H1 (cell line): ENCODE data around the gene SCART1. TPM values are rescaled to one million over a fixed set of nuclear protein-coding genes. Genes with fewer than 3 reads are reported as not detected.

ENCODE experiments used
- CTCF ChIA-PET: fragments of 300-600 bp; sonication (Branson Sonifier 250); formaldehyde crosslinking; loops from one replicate; lab custom pipeline; 2021; ENCODE audit not compliant: partially characterized antibody; lab: Charles Lee
- POLR2A ChIA-PET: fragments of 300-600 bp; sonication (Branson Sonifier 250); formaldehyde crosslinking; loops from one replicate; lab custom pipeline; 2021; ENCODE audit warnings: inconsistent platforms; ENCODE audit not compliant: partially characterized antibody; lab: Charles Lee
- DNase-seq, 2 experiments: peaks; one replicate each; pipeline versions ENCODE4 v3.0.0 to v3.0.0-alpha.2; 2010 to 2022; ENCODE audit warnings: low spot score in 2 of 2, low read depth in 1 of 2, mixed read lengths in 1 of 2
- FAIRE-seq: peaks from 2 replicates; lab custom pipeline; 2011; peaks lifted over from hg19 to GRCh38; lab: Jason Lieb, UNC
- H2AFZ ChIP-seq: 2 replicates; pipeline ENCODE4 v1.8.1; 2012; ENCODE audit warnings: low read length, inconsistent platforms
- H2AK5ac ChIP-seq: 2 replicates; pipeline ENCODE4 v1.6.1; 2013; ENCODE audit warnings: low read depth, low read length
- H2BK120ac ChIP-seq: replicated peaks from 2 replicates; pipeline ENCODE3; 2013; ENCODE audit warnings: low read depth, low read length, inconsistent platforms
- H2BK12ac ChIP-seq: 2 replicates; pipeline ENCODE4 v1.6.1; 2013; ENCODE audit warnings: low read depth, low read length
- H2BK15ac ChIP-seq: 2 replicates; pipeline ENCODE4 v1.6.1; 2013; ENCODE audit warnings: low read length
- H2BK20ac ChIP-seq: 2 replicates; pipeline ENCODE4 v1.6.1; 2013; ENCODE audit warnings: low read length
- H2BK5ac ChIP-seq: 2 replicates; pipeline ENCODE4 v1.6.1; 2013; ENCODE audit warnings: low read depth, low read length
- H3K14ac ChIP-seq: 2 replicates; pipeline ENCODE4 v1.6.1; 2013; ENCODE audit warnings: inconsistent platforms; ENCODE audit not compliant: insufficient read length
- H3K18ac ChIP-seq: 2 replicates; pipeline ENCODE4 v1.6.1; 2013; ENCODE audit warnings: low read length; ENCODE audit errors: extremely low read depth
- H3K23ac ChIP-seq: 2 replicates; pipeline ENCODE4 v1.6.1; 2013; ENCODE audit warnings: inconsistent platforms; ENCODE audit not compliant: insufficient read length
- H3K23me2 ChIP-seq: 2 replicates; pipeline ENCODE4 v1.6.1; 2013; ENCODE audit warnings: low read depth, low read length
- H3K27ac ChIP-seq: 2 replicates; pipeline ENCODE4 v1.6.1; 2011; ENCODE audit warnings: low read depth, low read length, inconsistent platforms
- H3K27me3 ChIP-seq, 4 experiments: replicated peaks in 1 of 4; 1 replicate in 1 of 4; 2 replicates in 3 of 4; pipeline versions ENCODE4 v1.6.1 to v1.8.1; 2011 to 2013; ENCODE audit warnings: low read length in 3 of 4, mild to moderate bottlenecking in 3 of 4, inconsistent platforms in 2 of 4, mixed read lengths in 2 of 4, moderate library complexity in 1 of 4; ENCODE audit not compliant: control insufficient read depth in 3 of 4, insufficient read depth in 3 of 4; ENCODE audit errors: extremely low read depth in 1 of 4
- H3K36me3 ChIP-seq, 4 experiments: 2 replicates each; pipeline versions ENCODE4 v1.6.1 to v1.8.1; 2011 to 2013; ENCODE audit warnings: mild to moderate bottlenecking in 4 of 4, low read length in 3 of 4, moderate library complexity in 2 of 4, control low read depth in 1 of 4, inconsistent platforms in 1 of 4; ENCODE audit not compliant: insufficient read depth in 4 of 4, control insufficient read depth in 2 of 4
- H3K4ac ChIP-seq: replicated peaks from 2 replicates; pipeline ENCODE3; 2013; ENCODE audit warnings: low read length, low read depth, mixed read lengths, inconsistent platforms; ENCODE audit not compliant: insufficient read length
- H3K4me1 ChIP-seq, 4 experiments: replicated peaks in 1 of 4; 1 replicate in 1 of 4; 2 replicates in 3 of 4; pipeline versions ENCODE4 v1.6.1 to v1.8.1; 2011 to 2013; ENCODE audit warnings: low read length in 3 of 4, inconsistent platforms in 2 of 4, mixed read lengths in 1 of 4; ENCODE audit not compliant: insufficient read depth in 4 of 4, control insufficient read depth in 3 of 4
- H3K4me2 ChIP-seq, 2 experiments: 2 replicates each; pipeline versions ENCODE4 v1.6.1 to v1.8.1; 2011 to 2013; ENCODE audit warnings: low read depth in 2 of 2, low read length in 2 of 2, control low read depth in 1 of 2, inconsistent platforms in 1 of 2, mild to moderate bottlenecking in 1 of 2; ENCODE audit not compliant: insufficient read depth in 1 of 2
- H3K4me3 ChIP-seq, 4 experiments: fragments of 200-600, 300-600 bp in 1 of 4; sonication (generic), shearing (Covaris generic), sonication (Bioruptor Twin) in 1 of 4; 2 replicates each; pipeline versions ENCODE4 v1.5.1 to v1.8.1; 2011 to 2016; ENCODE audit warnings: low read length in 4 of 4, low read depth in 3 of 4, control low read depth in 2 of 4, inconsistent platforms in 2 of 4, mild to moderate bottlenecking in 2 of 4, mixed read lengths in 1 of 4, moderate library complexity in 1 of 4; ENCODE audit not compliant: insufficient read depth in 2 of 4; ENCODE audit errors: extremely low read depth in 1 of 4
- H3K56ac ChIP-seq: replicated peaks from 2 replicates; pipeline ENCODE3; 2013; ENCODE audit warnings: low read depth, mild to moderate bottlenecking, mixed read lengths, low read length, inconsistent platforms; ENCODE audit not compliant: insufficient read length
- H3K79me1 ChIP-seq: 2 replicates; pipeline ENCODE4 v1.6.1; 2013; ENCODE audit warnings: low read depth, low read length, control low read depth
- H3K79me2 ChIP-seq, 2 experiments: 2 replicates each; pipeline versions ENCODE4 v1.6.1 to v1.8.1; 2012 to 2013; ENCODE audit warnings: low read length in 2 of 2, mild to moderate bottlenecking in 2 of 2, inconsistent platforms in 1 of 2; ENCODE audit not compliant: insufficient read depth in 2 of 2, control insufficient read depth in 1 of 2
- H3K9ac ChIP-seq, 4 experiments: replicated peaks in 1 of 4; 1 replicate in 1 of 4; 2 replicates in 3 of 4; pipeline versions ENCODE4 v1.6.1 to v1.8.1; 2011 to 2013; ENCODE audit warnings: low read depth in 3 of 4, low read length in 3 of 4, control low read depth in 2 of 4, mild to moderate bottlenecking in 2 of 4, moderate library complexity in 2 of 4, inconsistent platforms in 1 of 4; ENCODE audit errors: extremely low read depth in 1 of 4
- H3K9me3 ChIP-seq, 2 experiments: 2 replicates each; pipeline versions ENCODE4 v1.6.1 to v1.8.1; 2012 to 2013; ENCODE audit warnings: mild to moderate bottlenecking in 2 of 2, moderate library complexity in 2 of 2, control low read depth in 1 of 2, inconsistent platforms in 1 of 2, low read depth in 1 of 2, low read length in 1 of 2, mixed read lengths in 1 of 2; ENCODE audit not compliant: insufficient read depth in 2 of 2
- H4K20me1 ChIP-seq, 2 experiments: replicated peaks in 1 of 2; 2 replicates each; pipeline versions ENCODE3 to v1.8.1; 2011 to 2013; ENCODE audit warnings: inconsistent platforms in 2 of 2, low read length in 2 of 2, mild to moderate bottlenecking in 1 of 2; ENCODE audit not compliant: insufficient read depth in 2 of 2, control insufficient read depth in 1 of 2
- H4K5ac ChIP-seq: 2 replicates; pipeline ENCODE4 v1.6.1; 2013; ENCODE audit warnings: low read length, low read depth, mixed read lengths, inconsistent platforms; ENCODE audit not compliant: insufficient read length
- H4K8ac ChIP-seq: 2 replicates; pipeline ENCODE4 v1.8.0; 2013; ENCODE audit warnings: mild to moderate bottlenecking, moderate library complexity, low read length, inconsistent platforms; ENCODE audit not compliant: insufficient read depth; ENCODE audit errors: extremely low read depth
- H4K91ac ChIP-seq: replicated peaks from 2 replicates; pipeline ENCODE3; 2013; ENCODE audit warnings: low read length, mixed read lengths, inconsistent platforms; ENCODE audit not compliant: insufficient read length
- BCL11A ChIP-seq, 2 experiments: IDR thresholded peaks; one replicate each; pipeline ENCODE4 v1.6.1; 2011; ENCODE audit warnings: low read depth in 2 of 2, low read length in 2 of 2, mild to moderate bottlenecking in 2 of 2
- RAD21 ChIP-seq, 2 experiments: IDR thresholded peaks in 1 of 2; conservative IDR thresholded peaks in 1 of 2; 2 replicates each; pipeline ENCODE4 v1.6.1; 2011; ENCODE audit warnings: low read depth in 2 of 2, low read length in 2 of 2, improper control_type of control experiment in 1 of 2, inconsistent platforms in 1 of 2, mild to moderate bottlenecking in 1 of 2, moderate library complexity in 1 of 2
- RFX5 ChIP-seq: IDR thresholded peaks from 2 replicates; pipeline ENCODE4 v1.6.1; 2011; ENCODE audit warnings: low read depth, low read length, improper control_type of control experiment, borderline replicate concordance
- WGBS, 2 experiments: shearing (Covaris generic) in 1 of 2; methylation state at CpG; one replicate each; pipeline versions ENCODE4 v1.1.6 to v1.1.7; 2013 to 2015; ENCODE audit warnings: low lambda C conversion rate in 2 of 2, mixed read lengths in 2 of 2, inconsistent platforms in 1 of 2, low coverage in 1 of 2, missing lambda C conversion rate in 1 of 2; ENCODE audit not compliant: insufficient replicate concordance in 2 of 2, insufficient coverage in 1 of 2, insufficient read length in 1 of 2; ENCODE audit errors: extremely low coverage in 1 of 2, missing lambda C conversion rate in 1 of 2; 5-methylcytosine and 5-hydroxymethylcytosine counted together
- polyA plus RNA-seq, 7 experiments: library from polyadenylated mRNA; depleted of rRNA in 3 of 7; stranded (reverse) in 5 of 7; unstranded in 2 of 7; fragments of >200 nt in 5 of 7; fragments of 200-250 nt in 2 of 7; gene quantifications; 1 replicate in 5 of 7; 2 replicates in 1 of 7; 4 replicates in 1 of 7; pipeline versions ENCODE4 v1.2.1 to v1.2.3, GENCODE V29; 2011 to 2013; ENCODE audit warnings: missing spikeins in 2 of 7, mixed read lengths in 2 of 7
- total RNA-seq: library from RNA; stranded (reverse); fragmentation: NEBNext Ultra II Directional; extraction: Animal tissue kit (Norgen Biotek cat#: 25700); gene quantifications from 2 replicates; pipeline ENCODE4 v1.2.1, GENCODE V29; 2021
- TF ChIP-seq, protein P1 (sequence below): IDR thresholded peaks from 2 replicates; pipeline ENCODE4 v1.6.1; 2012; ENCODE audit warnings: inconsistent platforms
- TF ChIP-seq, protein P2 (sequence below): IDR thresholded peaks from 2 replicates; pipeline ENCODE4 v1.6.1; 2012; ENCODE audit warnings: inconsistent platforms
- TF ChIP-seq, protein P3 (sequence below): IDR thresholded peaks from 2 replicates; pipeline ENCODE4 v1.6.1; 2012; ENCODE audit warnings: low read length, inconsistent platforms

Gene SCART1
- total and polyA plus RNA-seq, 2 of the 8 experiments (the other 6 are each of a cell fraction or from before 2014, with no cell fraction given), result 0.14 to 0.19 TPM

DNA sequence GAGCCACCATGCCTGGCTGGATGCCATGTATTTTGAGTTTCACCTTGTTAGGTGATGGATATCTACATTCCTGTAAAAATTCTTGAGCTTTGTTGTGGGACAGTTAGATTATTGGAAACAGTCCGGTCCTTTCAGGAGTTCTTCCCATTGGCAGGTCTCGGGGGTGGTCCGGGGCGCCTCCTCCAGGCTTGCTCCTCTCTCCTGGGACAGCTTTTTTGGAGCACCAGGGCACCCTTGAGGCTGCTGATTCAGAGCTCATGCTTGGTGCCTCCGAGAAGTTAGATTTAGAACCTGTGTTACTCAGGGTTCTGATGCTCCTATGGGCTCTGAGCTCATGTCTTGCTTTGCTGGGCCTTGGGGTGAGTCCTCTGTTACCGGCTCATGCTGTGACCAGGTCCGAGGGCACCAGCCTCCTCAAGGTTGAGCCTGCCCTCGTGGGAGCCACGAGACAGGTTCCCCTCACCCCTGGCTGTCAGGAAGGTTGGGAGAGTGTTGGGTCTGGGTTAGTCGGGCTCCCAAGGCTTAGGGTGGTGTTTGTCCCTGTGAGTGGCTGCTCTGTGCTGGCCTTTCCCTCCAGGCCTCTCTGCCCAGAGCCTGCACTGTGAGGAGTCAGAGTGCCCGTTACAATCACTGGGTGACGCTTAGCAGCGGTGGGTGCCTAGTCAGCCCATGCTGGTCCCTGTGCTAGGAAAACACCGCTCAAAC is 35.3 kb upstream of the SCART1 start:
- Histone ChIP-seq H3K4ac (no peak overlapping the region), H3K23me2 (peaks cover 3% of the 10 kb centered on the region; the same call in 1 of the 2 replicates), H3K56ac (no peak overlapping the region), H4K8ac (no peak overlapping the region), H3K27me3 (peaks cover 0 to 1% (median 0%) of the 10 kb centered on the region in 4 experiments; a peak in 1 of 7 replicates), H2AK5ac (no peak overlapping the region), H3K9ac (no peak overlapping the region), H4K91ac (no peak overlapping the region), H3K9me3 (peaks cover 0 to 12% of the 10 kb centered on the region in 2 experiments; a peak in 1 of 4 replicates), H4K5ac (no peak overlapping the region), H4K20me1 (peaks cover 5 to 23% of the 10 kb centered on the region in 2 experiments), H2AFZ (no peak overlapping the region), H2BK12ac (no peak overlapping the region), H3K27ac (no peak overlapping the region), H3K79me2 (no peaks in the 10 kb centered on the region), H3K4me3 (no peak overlapping the region), H2BK15ac (no peak overlapping the region), H2BK20ac (no peak overlapping the region), H2BK5ac (no peak overlapping the region), H3K36me3 (peaks cover 0 to 18% (median 3%) of the 10 kb centered on the region in 4 experiments; a peak in 3 of 8 replicates), H3K4me2 (no peak overlapping the region), H3K4me1 (peaks cover 0 to 6% (median 0%) of the 10 kb centered on the region in 4 experiments; a peak in 2 of 7 replicates), H3K18ac (no peak overlapping the region; the same call in 1 of the 2 replicates), H2BK120ac (no peak overlapping the region), H3K79me1 (no peaks in the 10 kb centered on the region), H3K23ac (no peak overlapping the region), H3K14ac (no peak overlapping the region)
- ChIA-PET CTCF (interaction anchor here (1.4 to 1.6 kb wide), 2 partner anchors 89 to 154 kb away, joined by 3 to 4 read pairs; no protein-coding TSS in a partner anchor), POLR2A (interaction anchor here (0.7 kb wide), 1 partner anchor 31 kb away, joined by 3 read pairs; no protein-coding TSS in a partner anchor)
- DNase-seq (no peak), FAIRE-seq (no peak)
- 95% methylated on average over 13 of the region's 14 CpGs; no CpG with 5 or more reads in 1 of the 2 experiments for WGBS, 2 experiments
- TF ChIP-seq, protein P1, sequence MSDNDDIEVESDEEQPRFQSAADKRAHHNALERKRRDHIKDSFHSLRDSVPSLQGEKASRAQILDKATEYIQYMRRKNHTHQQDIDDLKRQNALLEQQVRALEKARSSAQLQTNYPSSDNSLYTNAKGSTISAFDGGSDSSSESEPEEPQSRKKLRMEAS, result no peak
- no peak for TF ChIP-seq BCL11A (IDR thresholded peaks at IDR 0.05; ENCODE audit: low read depth in 2 of 2, low read length in 2 of 2)
- no peak for TF ChIP-seq RAD21 (IDR thresholded peaks at IDR 0.05 in 1 of 2, conservative IDR thresholded peaks at IDR 0.05 in 1 of 2; ENCODE audit: low read depth in 2 of 2, low read length in 2 of 2)
- TF ChIP-seq, protein P2, sequence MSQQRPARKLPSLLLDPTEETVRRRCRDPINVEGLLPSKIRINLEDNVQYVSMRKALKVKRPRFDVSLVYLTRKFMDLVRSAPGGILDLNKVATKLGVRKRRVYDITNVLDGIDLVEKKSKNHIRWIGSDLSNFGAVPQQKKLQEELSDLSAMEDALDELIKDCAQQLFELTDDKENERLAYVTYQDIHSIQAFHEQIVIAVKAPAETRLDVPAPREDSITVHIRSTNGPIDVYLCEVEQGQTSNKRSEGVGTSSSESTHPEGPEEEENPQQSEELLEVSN, result no peak
- TF ChIP-seq, protein P3, sequence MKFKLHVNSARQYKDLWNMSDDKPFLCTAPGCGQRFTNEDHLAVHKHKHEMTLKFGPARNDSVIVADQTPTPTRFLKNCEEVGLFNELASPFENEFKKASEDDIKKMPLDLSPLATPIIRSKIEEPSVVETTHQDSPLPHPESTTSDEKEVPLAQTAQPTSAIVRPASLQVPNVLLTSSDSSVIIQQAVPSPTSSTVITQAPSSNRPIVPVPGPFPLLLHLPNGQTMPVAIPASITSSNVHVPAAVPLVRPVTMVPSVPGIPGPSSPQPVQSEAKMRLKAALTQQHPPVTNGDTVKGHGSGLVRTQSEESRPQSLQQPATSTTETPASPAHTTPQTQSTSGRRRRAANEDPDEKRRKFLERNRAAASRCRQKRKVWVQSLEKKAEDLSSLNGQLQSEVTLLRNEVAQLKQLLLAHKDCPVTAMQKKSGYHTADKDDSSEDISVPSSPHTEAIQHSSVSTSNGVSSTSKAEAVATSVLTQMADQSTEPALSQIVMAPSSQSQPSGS, result no peak
- no peak for TF ChIP-seq RFX5
